COLO829 (cell line): ENCODE data around the gene SFXN1.

Experiments used
- DNase-seq: peaks from one replicate; pipeline ENCODE4 v3.0.0; 2012; ENCODE audit warnings: low spot score

Gene SFXN1

DNA sequence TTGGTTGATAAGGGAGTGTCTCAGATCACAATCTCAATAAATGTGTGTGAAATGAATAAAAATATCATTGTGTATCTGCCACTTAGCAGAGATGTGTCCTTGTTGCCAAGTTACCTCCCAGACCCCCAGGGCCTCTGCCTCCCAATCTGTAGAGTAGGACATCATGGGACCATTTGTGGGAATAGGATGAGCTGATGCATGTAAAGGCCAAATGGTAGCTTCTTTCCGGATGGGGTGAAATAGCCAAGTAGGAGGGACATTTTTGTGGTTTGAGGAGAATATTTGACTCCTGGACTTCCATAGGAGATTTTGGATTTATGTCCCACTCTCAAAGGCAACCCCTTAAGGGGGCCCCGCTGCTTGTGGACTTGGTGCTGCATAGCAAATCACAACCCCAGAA is 96.9 kb downstream of the SFXN1 start:
- DNase-seq = no peak

GRCh38 chr5:175576096-175576495 is 97.7 kb downstream of the SFXN1 start:
- no peak for DNase-seq

- no peak for DNase-seq
Measured at GRCh38 chr5:175576591-175576990, 98.2 kb downstream of the SFXN1 start.
